Panc1 (cell line): Measurements from ENCODE around the gene SLIT3.

Experiments
- POLR2AphosphoS5 ChIP-seq: IDR thresholded peaks from 2 replicates; pipeline ENCODE4 v1.6.1; 2012; ENCODE audit warnings: mild to moderate bottlenecking, low read depth, low read length, moderate library complexity
- REST ChIP-seq, 2 experiments: IDR thresholded peaks; 2 replicates each; pipeline ENCODE4 v1.6.1; 2011 to 2012; ENCODE audit warnings: low read depth in 2 of 2, control low read depth in 1 of 2, low read length in 1 of 2, mild to moderate bottlenecking in 1 of 2, moderate library complexity in 1 of 2; ENCODE audit not compliant: insufficient read depth in 1 of 2
- TF ChIP-seq, protein P1 (sequence below): fragments of 450-650 bp; IDR thresholded peaks from 2 replicates; pipeline ENCODE4 v1.5.1; 2017; ENCODE audit warnings: mild to moderate bottlenecking

DNA sequence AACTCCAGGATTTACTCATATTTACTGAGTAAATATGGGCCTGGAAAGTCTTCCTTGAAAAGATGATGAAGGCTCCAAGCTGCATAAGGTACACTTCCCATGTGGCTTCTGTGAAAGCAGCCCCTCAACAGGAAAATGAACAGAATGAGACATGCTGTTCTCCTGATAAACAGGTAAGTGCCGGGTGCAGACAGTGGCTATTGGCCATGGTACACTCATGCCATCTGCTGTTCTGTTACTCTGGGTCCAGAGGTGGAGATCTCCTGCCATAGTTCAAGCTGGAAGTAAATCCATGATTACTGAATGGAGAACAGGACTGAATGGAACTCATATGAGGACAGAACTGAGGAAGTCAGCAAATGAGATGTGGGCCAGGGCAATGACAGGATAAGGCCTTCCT, 103.6 kb downstream of the SLIT3 start:
- TF ChIP-seq, protein P1, sequence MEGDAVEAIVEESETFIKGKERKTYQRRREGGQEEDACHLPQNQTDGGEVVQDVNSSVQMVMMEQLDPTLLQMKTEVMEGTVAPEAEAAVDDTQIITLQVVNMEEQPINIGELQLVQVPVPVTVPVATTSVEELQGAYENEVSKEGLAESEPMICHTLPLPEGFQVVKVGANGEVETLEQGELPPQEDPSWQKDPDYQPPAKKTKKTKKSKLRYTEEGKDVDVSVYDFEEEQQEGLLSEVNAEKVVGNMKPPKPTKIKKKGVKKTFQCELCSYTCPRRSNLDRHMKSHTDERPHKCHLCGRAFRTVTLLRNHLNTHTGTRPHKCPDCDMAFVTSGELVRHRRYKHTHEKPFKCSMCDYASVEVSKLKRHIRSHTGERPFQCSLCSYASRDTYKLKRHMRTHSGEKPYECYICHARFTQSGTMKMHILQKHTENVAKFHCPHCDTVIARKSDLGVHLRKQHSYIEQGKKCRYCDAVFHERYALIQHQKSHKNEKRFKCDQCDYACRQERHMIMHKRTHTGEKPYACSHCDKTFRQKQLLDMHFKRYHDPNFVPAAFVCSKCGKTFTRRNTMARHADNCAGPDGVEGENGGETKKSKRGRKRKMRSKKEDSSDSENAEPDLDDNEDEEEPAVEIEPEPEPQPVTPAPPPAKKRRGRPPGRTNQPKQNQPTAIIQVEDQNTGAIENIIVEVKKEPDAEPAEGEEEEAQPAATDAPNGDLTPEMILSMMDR, result peak; percentile 36
- no peak for TF ChIP-seq REST (IDR thresholded peaks at IDR 0.05; ENCODE audit: insufficient read depth in 1 of 2, low read depth in 2 of 2, low read length in 1 of 2)
- no peak for TF ChIP-seq POLR2AphosphoS5
